GM06990 (cell line): ENCODE data around the gene ZNF224.

ENCODE experiments used
- DNase-seq: peaks from one replicate; pipeline ENCODE4 v3.0.0-alpha.2; 2011; ENCODE audit not compliant: insufficient read length; ENCODE audit errors: extremely low read depth
- H3K27me3 ChIP-seq: replicated peaks from 2 replicates; pipeline ENCODE4 v1.6.0; 2011; ENCODE audit warnings: low read length; ENCODE audit not compliant: control insufficient read depth, insufficient read depth
- H3K36me3 ChIP-seq: 2 replicates; pipeline ENCODE4 v1.5.1; 2011; ENCODE audit warnings: low read length; ENCODE audit not compliant: control insufficient read depth, insufficient read depth
- H3K4me3 ChIP-seq: replicated peaks from 2 replicates; pipeline ENCODE4 v1.5.1; 2011; ENCODE audit warnings: low read depth, mild to moderate bottlenecking, control low read depth, low read length
- CTCF ChIP-seq: IDR thresholded peaks from 2 replicates; pipeline ENCODE4 v1.5.1; 2011; ENCODE audit warnings: low read length, control low read depth, mild to moderate bottlenecking, inconsistent platforms; ENCODE audit not compliant: insufficient read depth, poor library complexity, severe bottlenecking

Gene ZNF224

GRCh38 chr19:44149776-44150175 lies 55.6 kb downstream of the ZNF224 start:
- no peak for DNase-seq
- H3K27me3 ChIP-seq = no peaks in the 10 kb centered on the region
- H3K4me3 ChIP-seq = no peak overlapping the region
- H3K36me3 ChIP-seq = peaks cover 7% of the 10 kb centered on the region
- no peak for TF ChIP-seq CTCF

GRCh38 chr19:44151491-44151890 lies 57.3 kb downstream of the ZNF224 start:
- H3K27me3 ChIP-seq = no peaks in the 10 kb centered on the region
- TF ChIP-seq CTCF = no peak
- no peak overlapping the region for H3K4me3 ChIP-seq
- H3K36me3 ChIP-seq = peaks cover 9% of the 10 kb centered on the region
- no peak for DNase-seq

GRCh38 chr19:44156475-44156874 lies 62.3 kb downstream of the ZNF224 start:
- no peak for DNase-seq
- no peaks in the 10 kb centered on the region for H3K27me3 ChIP-seq
- H3K36me3 ChIP-seq = peaks cover 6% of the 10 kb centered on the region
- no peak overlapping the region for H3K4me3 ChIP-seq
- no peak for TF ChIP-seq CTCF
